Right renal cortex interstitium (tissue), 3 donors: ENCODE data around the gene DSCAM. TPM values are rescaled to one million over a fixed set of nuclear protein-coding genes. Genes with fewer than 3 reads are reported as not detected.

ENCODE experiments used
- DNase-seq, 3 donors: peaks; one replicate each; pipeline ENCODE4 v3.0.0-alpha.2; 2013; ENCODE audit warnings: low read depth in 3 of 3, low spot score in 2 of 3
- polyA plus RNA-seq, 3 donors: library from polyadenylated mRNA; unstranded; fragments of 120-200 nt; gene quantifications; one replicate each; pipeline ENCODE4 v1.2.1, GENCODE V29; 2013; ENCODE audit not compliant: insufficient read length in 3 of 3

Gene DSCAM
- polyA plus RNA-seq, 3 donors = 0.04 to 0.11 (median 0.07) TPM

DNA sequence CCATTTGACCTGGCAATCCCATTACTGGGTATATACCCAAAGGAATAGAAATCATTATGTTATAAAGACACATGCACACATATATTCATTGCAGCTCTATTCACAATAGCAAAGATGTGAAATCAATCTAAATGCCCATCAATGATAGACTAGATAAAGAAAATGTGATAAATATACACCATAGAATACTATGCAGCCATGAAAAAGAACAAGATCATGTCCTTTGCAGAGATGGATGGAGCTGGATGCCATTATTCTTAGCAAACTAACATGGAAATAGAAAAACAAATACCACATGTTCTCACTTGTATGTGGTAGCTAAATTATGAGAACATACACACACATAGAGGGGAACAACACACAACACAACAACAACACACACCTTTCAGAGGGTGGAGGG, 731.2 kb downstream of the DSCAM start:
- DNase-seq = no peak

DNA sequence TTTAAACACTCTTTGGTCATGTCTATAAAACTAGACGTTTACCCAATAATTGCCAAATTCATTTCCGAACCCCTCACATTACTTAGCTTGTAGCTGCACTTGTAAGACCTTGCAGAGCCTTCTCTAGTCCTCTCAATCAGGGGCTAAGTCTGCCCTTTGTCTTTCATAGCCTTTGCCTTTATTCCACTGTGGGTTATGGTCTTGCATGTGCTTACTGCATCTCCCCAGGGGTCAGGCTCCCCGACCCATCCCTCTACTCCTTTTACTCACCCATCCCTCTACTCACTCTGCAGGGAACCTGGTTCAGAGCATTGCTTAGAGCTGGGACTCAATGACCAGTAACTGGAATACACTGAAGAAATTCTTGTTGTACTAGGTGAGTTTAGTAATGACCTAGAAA, 744.3 kb downstream of the DSCAM start:
- no peak for DNase-seq

GRCh38 chr21:40099809-40100208, 747.1 kb downstream of the DSCAM start:
- DNase-seq = no peak

GRCh38 chr21:40095477-40095876, 751.5 kb downstream of the DSCAM start:
- no peak for DNase-seq

DNA sequence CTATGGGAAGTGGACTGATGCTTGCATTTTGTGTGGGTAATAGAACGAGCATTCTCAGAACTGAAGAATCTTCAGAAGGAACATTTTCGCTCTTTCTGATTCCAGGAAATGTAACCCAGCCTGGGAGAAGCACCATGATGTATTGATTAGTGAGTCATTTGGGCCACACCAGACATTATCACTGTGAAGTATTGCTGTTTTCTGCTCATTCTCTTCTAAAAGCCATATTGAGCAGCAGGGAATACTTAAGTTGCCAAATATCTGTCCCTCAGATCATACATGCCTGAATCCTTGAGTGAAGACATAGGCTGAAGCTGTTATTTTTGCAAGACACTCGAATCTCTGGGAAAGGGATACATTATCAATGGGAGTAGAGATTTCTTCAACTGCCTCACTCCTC, 766.6 kb downstream of the DSCAM start:
- DNase-seq = no peak

DNA sequence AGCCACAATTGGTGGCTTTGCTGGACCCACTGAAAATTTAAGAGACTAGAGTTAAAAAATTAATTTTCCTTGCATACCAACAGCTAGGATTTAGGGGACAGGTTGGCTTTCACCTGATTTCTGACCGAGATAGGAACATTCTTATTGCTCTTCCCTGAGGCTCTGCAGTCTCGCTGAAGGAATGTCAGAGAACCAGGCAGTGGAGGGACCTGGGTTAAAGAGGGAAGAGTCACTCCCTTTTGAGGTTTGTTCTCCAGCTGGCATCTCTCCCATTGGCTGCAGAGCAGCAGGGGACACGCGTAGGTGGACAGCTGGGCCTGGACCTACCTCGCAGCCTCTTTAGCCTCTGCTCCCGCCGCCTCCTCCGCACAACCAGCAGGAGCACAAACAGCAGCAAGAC, 772.2 kb downstream of the DSCAM start:
- DNase-seq = no peak

DNA sequence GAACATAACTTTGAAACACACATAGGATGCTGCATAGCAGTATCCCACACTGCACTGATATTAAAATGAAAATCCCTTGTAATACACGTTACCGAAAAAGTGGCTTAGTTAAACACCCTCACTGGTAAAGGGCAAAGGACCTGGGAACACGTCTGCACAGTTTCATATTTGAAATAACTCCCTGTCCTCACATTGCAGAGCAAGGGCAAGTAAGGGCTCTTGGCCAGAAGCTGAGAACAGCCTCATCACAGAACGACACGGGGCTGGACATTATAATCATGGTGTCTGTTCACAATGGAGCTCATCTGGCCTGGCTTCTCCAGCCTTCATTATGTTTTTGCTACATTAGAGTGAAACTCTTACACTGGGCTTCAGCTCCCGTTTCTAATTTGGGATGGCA, 772.8 kb downstream of the DSCAM start:
- no peak for DNase-seq

DNA sequence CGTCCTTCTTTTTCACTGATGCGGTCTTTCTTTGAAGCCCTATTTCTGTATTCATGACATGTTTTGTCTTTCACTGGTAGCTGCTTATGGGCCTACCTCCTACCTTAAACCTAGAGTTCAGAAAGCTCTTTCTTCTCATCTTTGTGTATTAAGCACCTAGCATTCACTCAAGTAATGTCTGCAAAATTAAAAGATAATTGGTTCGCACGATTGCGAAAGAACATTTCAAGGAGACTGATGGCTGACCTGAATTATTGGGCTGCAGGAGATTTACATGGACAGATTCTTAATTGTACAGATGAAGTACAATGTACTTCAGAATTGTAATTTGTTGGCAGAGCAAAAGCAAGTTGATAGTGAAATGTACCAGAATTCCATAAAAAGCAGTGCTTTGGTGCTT, 773.3 kb downstream of the DSCAM start:
- DNase-seq = no peak

DNA sequence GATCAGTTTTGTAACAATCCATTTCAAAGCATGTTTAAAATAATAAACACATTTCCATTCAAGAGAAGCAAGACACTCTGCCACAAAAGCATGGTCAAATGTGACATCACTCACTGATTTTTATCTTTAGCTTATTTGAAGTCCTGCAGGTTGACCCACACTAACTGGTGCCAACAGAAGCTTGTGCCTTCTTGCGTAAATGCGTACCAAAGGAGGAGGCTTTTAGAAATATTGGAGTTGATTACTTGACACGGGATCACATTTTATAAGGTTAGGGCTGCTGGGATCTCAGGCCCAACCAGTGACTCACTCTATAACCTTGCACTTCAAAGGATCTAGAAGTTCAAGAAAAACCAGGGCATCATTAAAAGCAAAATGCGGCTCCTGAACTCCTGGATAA, 776.1 kb downstream of the DSCAM start:
- DNase-seq = no peak

DNA sequence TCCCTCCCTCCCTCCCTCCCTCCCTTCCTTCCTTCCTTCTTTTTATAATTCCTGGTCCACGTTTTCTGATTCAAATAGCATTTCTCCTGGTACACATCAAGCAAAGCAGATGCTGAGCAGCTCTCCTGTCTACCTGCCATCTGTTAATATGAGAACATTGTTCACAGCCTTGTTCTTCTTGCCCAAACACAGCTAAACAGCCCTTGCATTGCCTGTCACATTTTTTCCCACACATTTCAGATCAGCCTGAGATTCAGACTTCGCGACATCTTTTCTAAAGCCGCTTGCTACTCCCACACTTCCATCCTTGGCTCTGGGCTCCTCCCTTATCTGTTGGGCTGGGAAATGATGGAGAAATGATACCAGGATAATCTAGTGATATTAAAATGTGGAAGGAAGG, 779.2 kb downstream of the DSCAM start:
- no peak for DNase-seq

- DNase-seq = no peak
Observed at GRCh38 chr21:40066221-40066620, 780.7 kb downstream of the DSCAM start.

- no peak for DNase-seq
Observed at GRCh38 chr21:40060083-40060677, 786.8 kb downstream of the DSCAM start.

DNA sequence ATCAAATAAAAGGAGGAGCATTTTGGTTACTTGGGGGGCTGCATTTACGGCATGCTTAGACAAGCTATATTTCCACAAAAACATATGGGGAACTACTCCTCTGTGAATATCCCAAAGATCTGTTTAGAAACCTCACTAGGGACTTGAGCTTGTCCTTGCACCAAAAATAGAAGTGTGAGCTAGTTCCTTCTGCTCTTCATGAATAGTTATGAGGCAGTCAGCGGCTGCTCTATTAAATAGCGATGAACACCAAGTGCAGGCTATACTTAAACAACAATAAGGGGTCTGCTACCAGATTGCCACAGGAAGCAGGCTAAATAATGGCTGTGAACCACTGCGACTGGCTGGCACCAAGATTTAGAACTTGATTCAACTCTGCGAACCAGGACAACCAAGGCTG, 789.6 kb downstream of the DSCAM start:
- no peak for DNase-seq

DNA sequence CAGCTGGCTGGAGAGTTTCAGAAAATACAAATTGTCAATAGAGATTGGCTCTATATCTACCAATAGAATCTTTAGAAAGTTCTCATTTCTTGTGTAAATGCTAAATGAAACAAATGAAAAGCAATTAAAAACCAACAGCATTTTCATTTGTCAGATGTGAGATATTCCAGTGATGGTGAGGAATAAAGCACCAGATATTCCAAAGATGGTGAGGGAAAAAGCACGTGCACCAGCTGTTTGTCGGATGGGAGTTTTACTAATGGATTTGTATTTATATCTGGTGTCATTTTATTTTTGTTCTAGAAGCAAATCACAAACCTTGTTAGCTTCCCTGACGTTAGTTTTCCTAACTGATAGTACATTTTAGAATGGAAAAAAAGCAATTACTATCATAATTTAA, 790.9 kb downstream of the DSCAM start:
- DNase-seq = no peak

GRCh38 chr21:40054403-40054802, 792.6 kb downstream of the DSCAM start:
- no peak for DNase-seq

GRCh38 chr21:40053007-40053406, 794.0 kb downstream of the DSCAM start:
- no peak for DNase-seq

DNA sequence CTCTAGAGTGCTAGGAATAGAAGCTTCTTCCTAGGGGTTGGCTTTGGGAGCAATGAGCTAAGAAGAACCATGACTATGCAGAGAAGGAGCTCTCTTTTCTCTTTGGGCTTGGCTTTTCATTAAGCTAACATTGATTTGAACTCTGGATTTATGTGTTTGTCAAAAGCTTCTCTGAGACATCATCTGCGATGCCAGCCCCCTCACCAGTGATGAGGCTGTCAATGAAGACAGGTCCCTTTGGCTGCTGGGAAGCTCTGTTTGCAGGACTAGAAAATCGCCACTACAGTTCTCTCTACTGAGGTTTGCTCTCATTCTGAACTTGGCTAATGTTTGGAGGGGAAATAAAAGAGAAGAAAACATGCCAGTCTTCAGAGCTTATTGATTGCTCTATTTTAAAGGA, 794.7 kb downstream of the DSCAM start:
- no peak for DNase-seq

- no peak for DNase-seq
Observed at GRCh38 chr21:40051801-40052200, 795.2 kb downstream of the DSCAM start.

- no peak for DNase-seq
Observed at GRCh38 chr21:40049931-40050290, 797.0 kb downstream of the DSCAM start.

DNA sequence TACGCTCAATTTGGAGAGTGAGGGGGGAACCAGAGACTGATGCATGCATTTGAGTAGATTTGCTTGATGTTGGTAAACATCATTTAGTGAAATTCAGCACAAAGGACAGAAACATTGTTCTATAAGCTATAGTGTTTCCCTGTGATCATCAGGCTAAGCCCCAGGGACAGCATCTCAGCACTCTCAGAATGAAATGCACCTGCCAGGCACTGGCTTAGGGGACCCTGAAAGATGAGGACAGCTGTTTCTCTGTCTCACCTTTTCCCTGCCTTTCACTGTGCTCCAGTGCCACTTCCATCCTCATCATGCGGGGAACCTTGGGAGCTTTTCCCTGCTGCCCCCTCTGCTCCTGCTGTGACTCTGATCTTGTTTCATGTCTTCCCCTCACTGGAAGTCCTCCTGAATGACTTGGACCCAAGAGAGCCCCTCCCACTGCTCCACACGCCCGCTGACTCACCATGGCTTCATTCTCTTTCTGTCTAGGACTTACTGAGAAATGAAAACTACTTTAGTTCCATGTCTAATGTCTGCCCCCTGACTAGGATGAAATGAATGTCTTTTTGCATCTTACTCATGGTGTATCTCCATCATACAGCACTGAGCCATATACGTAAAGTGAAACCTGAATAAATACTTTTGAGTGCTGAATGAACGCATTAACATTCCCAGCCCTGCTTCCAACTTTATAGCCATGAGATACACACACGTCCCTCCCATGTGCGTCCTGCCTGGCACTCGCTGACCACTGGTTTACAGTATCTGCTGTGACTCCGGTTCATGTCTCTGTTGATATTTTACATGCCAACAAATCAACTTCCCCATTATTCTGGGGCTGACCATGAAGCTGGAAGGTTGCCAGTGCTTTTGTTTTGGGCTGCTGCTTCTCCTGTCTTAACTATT, 797.7 kb downstream of the DSCAM start:
- DNase-seq = peak in 1 of 3 donors; percentile 26

- DNase-seq = no peak
Observed at GRCh38 chr21:40047993-40048730, 798.8 kb downstream of the DSCAM start.

- no peak for DNase-seq
Observed at GRCh38 chr21:40047211-40047610, 799.7 kb downstream of the DSCAM start.
